ENCODE results near the gene TBKBP1. TPM values are rescaled to one million over a fixed set of nuclear protein-coding genes. Genes with fewer than 3 reads are reported as not detected.

The TBKBP1 gene
- total RNA-seq, 1 donor from 2014 or later = 18.3 TPM

GRCh38 chr17:47686276-47686635 is 7.7 kb upstream of the TBKBP1 start:
- DNase-seq (ENCODE audit: low read depth, low spot score) = no peak
- H3K4me3 Mint-ChIP-seq = peak overlapping the region; percentile 18
- H3K9me3 Mint-ChIP-seq = no peaks in the 10 kb centered on the region
- no peak overlapping the region for H3K27ac Mint-ChIP-seq (ENCODE audit: unreplicated experiment)
- peaks cover 34% of the 10 kb centered on the region for H3K36me3 Mint-ChIP-seq (ENCODE audit: low read depth)
- peaks cover 3% of the 10 kb centered on the region for H3K4me1 Mint-ChIP-seq
- H3K27me3 Mint-ChIP-seq (ENCODE audit: low read depth) = peaks cover 2% of the 10 kb centered on the region
- TF ChIP-seq CTCF (conservative IDR thresholded peaks at IDR 0.05) = no peak

GRCh38 chr17:47686664-47687327 is 7.2 kb upstream of the TBKBP1 start:
- peak overlapping the region; percentile 18 for H3K4me3 Mint-ChIP-seq
- no peak overlapping the region for H3K27ac Mint-ChIP-seq (ENCODE audit: unreplicated experiment)
- peaks cover 2% of the 10 kb centered on the region for H3K27me3 Mint-ChIP-seq (ENCODE audit: low read depth)
- DNase-seq (ENCODE audit: low read depth, low spot score) = no peak
- no peaks in the 10 kb centered on the region for H3K9me3 Mint-ChIP-seq
- no peak for TF ChIP-seq CTCF (conservative IDR thresholded peaks at IDR 0.05)
- H3K4me1 Mint-ChIP-seq = peaks cover 7% of the 10 kb centered on the region
- peaks cover 33% of the 10 kb centered on the region for H3K36me3 Mint-ChIP-seq (ENCODE audit: low read depth)

DNA sequence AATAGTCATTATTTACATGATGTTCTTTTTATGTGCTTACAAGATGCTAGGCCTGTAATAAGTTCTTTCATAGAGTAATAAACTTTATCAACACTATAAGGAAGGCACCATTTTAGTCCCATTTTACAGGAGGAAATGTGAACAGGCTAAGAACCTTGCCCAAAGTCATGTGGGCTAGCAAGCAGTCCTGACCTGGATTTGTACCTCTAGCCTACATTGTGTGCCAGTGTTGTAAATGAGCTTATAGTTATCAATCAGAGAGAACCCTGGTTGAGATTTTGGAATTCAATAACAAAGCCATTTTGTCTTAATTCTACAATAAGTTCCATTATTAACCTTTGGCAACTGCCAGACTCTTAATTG is 6.7 kb upstream of the TBKBP1 start:
- no peak for TF ChIP-seq CTCF (conservative IDR thresholded peaks at IDR 0.05)
- Mint-ChIP-seq H3K27me3 (ENCODE audit: low read depth) (peaks cover 2% of the 10 kb centered on the region), H3K36me3 (ENCODE audit: low read depth) (peaks cover 28% of the 10 kb centered on the region), H3K4me1 (peaks cover 11% of the 10 kb centered on the region), H3K9me3 (no peaks in the 10 kb centered on the region), H3K27ac (ENCODE audit: unreplicated experiment) (no peak overlapping the region), H3K4me3 (peak overlapping the region; percentile 1)
- no peak for DNase-seq (ENCODE audit: low read depth, low spot score)

GRCh38 chr17:47687748-47688147 is 6.2 kb upstream of the TBKBP1 start:
- no peak for TF ChIP-seq CTCF (conservative IDR thresholded peaks at IDR 0.05)
- Mint-ChIP-seq H3K9me3 (no peaks in the 10 kb centered on the region), H3K4me1 (peaks cover 15% of the 10 kb centered on the region), H3K27me3 (ENCODE audit: low read depth) (peaks cover 2% of the 10 kb centered on the region), H3K4me3 (no peak overlapping the region), H3K36me3 (ENCODE audit: low read depth) (peaks cover 25% of the 10 kb centered on the region), H3K27ac (ENCODE audit: unreplicated experiment) (no peak overlapping the region)
- DNase-seq (ENCODE audit: low read depth, low spot score) = no peak

- Mint-ChIP-seq H3K36me3 (ENCODE audit: low read depth) (peaks cover 10% of the 10 kb centered on the region), H3K4me3 (peak overlapping the region; percentile 58), H3K27ac (ENCODE audit: unreplicated experiment) (no peak overlapping the region), H3K27me3 (ENCODE audit: low read depth) (peaks cover 2% of the 10 kb centered on the region), H3K9me3 (no peaks in the 10 kb centered on the region), H3K4me1 (peaks cover 28% of the 10 kb centered on the region)
- DNase-seq (ENCODE audit: low read depth, low spot score) = no peak
- TF ChIP-seq CTCF (conservative IDR thresholded peaks at IDR 0.05) = no peak
These were observed 3.8 kb upstream of the TBKBP1 start for GRCh38 chr17:47690121-47690520.

Data from neural crest cell (in vitro differentiated cells).